GM23248 (cell line): ENCODE results near the gene ADGRF1. TPM values are rescaled to one million over a fixed set of nuclear protein-coding genes. Genes with fewer than 3 reads are reported as not detected.

ENCODE experiments used
- DNase-seq: peaks from one replicate; pipeline ENCODE4 v3.0.0-alpha.2; 2015
- H2AFZ ChIP-seq: fragments of 200-600 bp; sonication (generic); 2 replicates; pipeline ENCODE4 v1.6.1; 2016; ENCODE audit warnings: antibody characterized with exemption
- H3F3A ChIP-seq: fragments of 200-600 bp; sonication (generic); 2 replicates; pipeline ENCODE4 v1.6.1; 2016; ENCODE audit warnings: mild to moderate bottlenecking, antibody characterized with exemption, mixed run types; ENCODE audit not compliant: insufficient read depth
- H3K27ac ChIP-seq: fragments of 200-600 bp; sonication (generic); 2 replicates; pipeline ENCODE4 v1.5.1; 2016; ENCODE audit warnings: mild to moderate bottlenecking
- H3K27me3 ChIP-seq: fragments of 200-600 bp; sonication (generic); replicated peaks from 2 replicates; pipeline ENCODE4 v1.6.1; 2016; ENCODE audit warnings: mild to moderate bottlenecking; ENCODE audit not compliant: insufficient read depth
- H3K36me3 ChIP-seq: fragments of 200-600 bp; sonication (generic); 2 replicates; pipeline ENCODE4 v1.6.1; 2016; ENCODE audit warnings: low read depth, mild to moderate bottlenecking
- H3K4me1 ChIP-seq: fragments of 200-600 bp; sonication (generic); 2 replicates; pipeline ENCODE4 v1.6.1; 2016; ENCODE audit warnings: mild to moderate bottlenecking; ENCODE audit not compliant: insufficient read depth
- H3K4me2 ChIP-seq: fragments of 200-600 bp; sonication (generic); one replicate; pipeline ENCODE4 v1.6.1; 2016; ENCODE audit warnings: mild to moderate bottlenecking; ENCODE audit not compliant: unreplicated experiment
- H3K4me3 ChIP-seq: fragments of 200-600 bp; sonication (generic); 2 replicates; pipeline ENCODE4 v1.5.1; 2016; ENCODE audit warnings: mild to moderate bottlenecking
- H3K79me2 ChIP-seq: fragments of 200-600 bp; sonication (generic); 2 replicates; pipeline ENCODE4 v1.6.1; 2016; ENCODE audit warnings: mild to moderate bottlenecking; ENCODE audit not compliant: insufficient read depth
- H3K9ac ChIP-seq: fragments of 200-600 bp; sonication (generic); 2 replicates; pipeline ENCODE4 v1.6.1; 2016; ENCODE audit warnings: mild to moderate bottlenecking
- H3K9me2 ChIP-seq: fragments of 200-600 bp; sonication (generic); 2 replicates; pipeline ENCODE4 v1.6.1; 2016; ENCODE audit warnings: mixed run types, mild to moderate bottlenecking, moderate library complexity; ENCODE audit not compliant: insufficient read depth
- H3K9me3 ChIP-seq: fragments of 200-600 bp; sonication (generic); one replicate; pipeline ENCODE4 v1.6.1; 2017; ENCODE audit warnings: low read depth
- H4K20me1 ChIP-seq: fragments of 200-600 bp; sonication (generic); 2 replicates; pipeline ENCODE4 v1.6.0; 2016; ENCODE audit not compliant: insufficient read depth
- EZH2 ChIP-seq: fragments of 200-600 bp; sonication (generic); IDR thresholded peaks from 2 replicates; pipeline ENCODE4 v1.6.1; 2018; ENCODE audit warnings: antibody characterized with exemption, mild to moderate bottlenecking; ENCODE audit not compliant: insufficient read depth, poor library complexity, severe bottlenecking
- EZH2phosphoT487 ChIP-seq: fragments of 200-600 bp; sonication (generic); IDR thresholded peaks from 2 replicates; pipeline ENCODE4 v1.6.1; 2018; ENCODE audit warnings: antibody characterized with exemption, moderate library complexity, mild to moderate bottlenecking, low read depth; ENCODE audit not compliant: insufficient read depth
- WGBS, 2 experiments: methylation state at CpG; one replicate each; pipeline ENCODE4 v1.1.6; 2015 to 2017; ENCODE audit warnings: low lambda C conversion rate in 2 of 2, low coverage in 1 of 2; ENCODE audit errors: missing lambda C conversion rate in 2 of 2; 5-methylcytosine and 5-hydroxymethylcytosine counted together
- in situ Hi-C: fragments of 300-500 bp; cut with MboI; formaldehyde crosslinking; loops from 2 replicates; pipeline ENCODE4 v1.15.0; 2020
- polyA plus RNA-seq: library from polyadenylated mRNA; unstranded; fragments of >200 nt; fragmentation: Nextera tagmentation; extraction: Ambion mirVana; gene quantifications from 2 replicates; pipeline ENCODE4 v1.2.1, GENCODE V29; 2016
- total RNA-seq: library from RNA; depleted of rRNA; stranded (reverse); fragments of >200 nt; shearing (Covaris generic); gene quantifications from 2 replicates; pipeline ENCODE4 v1.2.3, GENCODE V29; 2014

Gene ADGRF1
- total and polyA plus RNA-seq, 2 experiments from 2014 or later = not detected

GRCh38 chr6:46964716-46965519 is 77.2 kb downstream of the ADGRF1 start:
- Histone ChIP-seq H4K20me1 (no peaks in the 10 kb centered on the region), H3K79me2 (no peaks in the 10 kb centered on the region), H3K9me3 (no peaks in the 10 kb centered on the region), H2AFZ (no peak overlapping the region), H3F3A (no peaks in the 10 kb centered on the region), H3K4me1 (no peaks in the 10 kb centered on the region), H3K36me3 (no peaks in the 10 kb centered on the region), H3K4me3 (no peak overlapping the region), H3K9ac (no peak overlapping the region), H3K4me2 (no peak overlapping the region), H3K27me3 (0 out of 2 replicates have a peak, but pooled peaks cover 5% of the 10 kb centered on the region), H3K9me2 (no peaks in the 10 kb centered on the region), H3K27ac (no peak overlapping the region)
- WGBS, 2 experiments = 37 to 40% methylated on average over 12 of the region's 12 CpGs
- TF ChIP-seq EZH2 = no peak
- no peak for TF ChIP-seq EZH2phosphoT487
- peak; percentile 27 for DNase-seq
- in situ Hi-C loops = no loop called here

GRCh38 chr6:46963626-46964025 is 78.5 kb downstream of the ADGRF1 start:
- no peaks in the 10 kb centered on the region for H3K4me1 ChIP-seq
- no peaks in the 10 kb centered on the region for H3F3A ChIP-seq
- H3K36me3 ChIP-seq = no peaks in the 10 kb centered on the region
- no peak overlapping the region for H3K9ac ChIP-seq
- no peak overlapping the region for H3K4me2 ChIP-seq
- no peaks in the 10 kb centered on the region for H4K20me1 ChIP-seq
- no peaks in the 10 kb centered on the region for H3K79me2 ChIP-seq
- H2AFZ ChIP-seq = no peak overlapping the region
- TF ChIP-seq EZH2phosphoT487 (no peak), EZH2 (no peak)
- H3K9me3 ChIP-seq = no peaks in the 10 kb centered on the region
- H3K9me2 ChIP-seq = no peaks in the 10 kb centered on the region
- H3K27me3 ChIP-seq = 0 out of 2 replicates have a peak, but pooled peaks cover 5% of the 10 kb centered on the region
- in situ Hi-C loops = no loop called here
- peak; percentile 20 for DNase-seq
- 36 to 49% methylated on average over 5 of the region's 5 CpGs for WGBS, 2 experiments
- H3K27ac ChIP-seq = no peak overlapping the region
- no peak overlapping the region for H3K4me3 ChIP-seq

GRCh38 chr6:46963039-46963438 is 79.1 kb downstream of the ADGRF1 start:
- DNase-seq = no peak

GRCh38 chr6:46961711-46962110 is 80.4 kb downstream of the ADGRF1 start:
- H3K9me2 ChIP-seq = no peaks in the 10 kb centered on the region
- H3K4me1 ChIP-seq = no peaks in the 10 kb centered on the region
- TF ChIP-seq EZH2phosphoT487 (no peak), EZH2 (no peak)
- H3F3A ChIP-seq = no peaks in the 10 kb centered on the region
- no peaks in the 10 kb centered on the region for H3K9me3 ChIP-seq
- H3K79me2 ChIP-seq = no peaks in the 10 kb centered on the region
- H3K4me3 ChIP-seq = no peak overlapping the region
- no peaks in the 10 kb centered on the region for H4K20me1 ChIP-seq
- no peak for DNase-seq
- H3K4me2 ChIP-seq = no peak overlapping the region
- 0 out of 2 replicates have a peak, but pooled peaks cover 5% of the 10 kb centered on the region for H3K27me3 ChIP-seq
- H3K9ac ChIP-seq = no peak overlapping the region
- WGBS, 2 experiments = 16 to 17% methylated on average over 5 of the region's 5 CpGs
- in situ Hi-C loops = no loop called here
- no peaks in the 10 kb centered on the region for H3K36me3 ChIP-seq
- H2AFZ ChIP-seq = no peak overlapping the region
- H3K27ac ChIP-seq = no peak overlapping the region

More at GRCh38 chr6:46963039-46963438, 79.1 kb downstream of the ADGRF1 start:
- Histone ChIP-seq H3K79me2 (no peaks in the 10 kb centered on the region), H3K9me2 (no peaks in the 10 kb centered on the region), H4K20me1 (no peaks in the 10 kb centered on the region), H3K36me3 (no peaks in the 10 kb centered on the region), H3K4me3 (no peak overlapping the region), H3K27ac (no peak overlapping the region), H2AFZ (no peak overlapping the region), H3K9ac (no peak overlapping the region), H3K27me3 (0 out of 2 replicates have a peak, but pooled peaks cover 5% of the 10 kb centered on the region), H3K4me1 (no peaks in the 10 kb centered on the region), H3F3A (no peaks in the 10 kb centered on the region), H3K9me3 (no peaks in the 10 kb centered on the region), H3K4me2 (no peak overlapping the region)
- TF ChIP-seq EZH2phosphoT487 (no peak), EZH2 (no peak)
- in situ Hi-C loops = no loop called here
